Endothelial cell of umbilical vein (primary cell): Measurements from ENCODE around the gene ROBO4. TPM values are rescaled to one million over a fixed set of nuclear protein-coding genes. Genes with fewer than 3 reads are reported as not detected.

Experiments used
- BruUV-seq: library from RNA; stranded (reverse); fragments of 400-500 nt; replicated peaks from 2 replicates; lab custom pipeline; 2021; lab: Mats Ljungman, UMichigan
- CTCF ChIA-PET: fragments of 300-600, 350-600 bp; sonication (Branson Sonifier 250); formaldehyde crosslinking; loops from one replicate; lab custom pipeline; 2021; ENCODE audit warnings: antibody characterized with exemption, inconsistent platforms; lab: Charles Lee
- POLR2A ChIA-PET: fragments of 300-600, 350-600 bp; sonication (Branson Sonifier 250); formaldehyde crosslinking; loops from one replicate; lab custom pipeline; 2021; ENCODE audit warnings: antibody characterized with exemption, inconsistent platforms; lab: Charles Lee
- DNase-seq: peaks from one replicate; pipeline ENCODE4 v3.0.0-alpha.2; 2011; ENCODE audit warnings: low read depth, low spot score
- FAIRE-seq: peaks from 2 replicates; lab custom pipeline; 2011; peaks lifted over from hg19 to GRCh38; lab: Jason Lieb, UNC
- H2AFZ ChIP-seq: 2 replicates; pipeline ENCODE4 v1.6.0; 2012; ENCODE audit warnings: low read depth, low read length, control low read depth, inconsistent platforms
- H3K27ac ChIP-seq: 2 replicates; pipeline ENCODE4 v1.5.1; 2011; ENCODE audit warnings: low read depth, mild to moderate bottlenecking, control low read depth, low read length, moderate library complexity; ENCODE audit not compliant: insufficient read depth
- H3K27me3 ChIP-seq, 2 experiments: 2 replicates each; pipeline versions ENCODE4 v1.6.0 to v1.6.1; 2011; ENCODE audit warnings: low read length in 2 of 2, mixed read lengths in 1 of 2; ENCODE audit not compliant: control insufficient read depth in 2 of 2, insufficient read depth in 2 of 2
- H3K36me3 ChIP-seq, 2 experiments: 2 replicates in 1 of 2; 3 replicates in 1 of 2; pipeline ENCODE4 v1.5.1; 2011; ENCODE audit warnings: low read length in 2 of 2, mild to moderate bottlenecking in 1 of 2, moderate library complexity in 1 of 2; ENCODE audit not compliant: control insufficient read depth in 2 of 2, insufficient read depth in 2 of 2; ENCODE audit errors: extremely low read depth in 1 of 2
- H3K4me1 ChIP-seq: 3 replicates; pipeline ENCODE4 v1.5.1; 2011; ENCODE audit warnings: mild to moderate bottlenecking, low read length; ENCODE audit not compliant: control insufficient read depth, insufficient read depth; ENCODE audit errors: extremely low read depth
- H3K4me2 ChIP-seq: 2 replicates; pipeline ENCODE4 v1.6.1; 2011; ENCODE audit warnings: low read length, control low read depth, mixed read lengths; ENCODE audit not compliant: insufficient read depth
- H3K4me3 ChIP-seq, 3 experiments: fragments of 200-600 bp in 1 of 3; sonication (generic), shearing (Covaris generic) in 1 of 3; replicated peaks in 1 of 3; 2 replicates each; pipeline ENCODE4 v1.5.1; 2011 to 2016; ENCODE audit warnings: control low read depth in 3 of 3, low read length in 3 of 3, mild to moderate bottlenecking in 2 of 3, inconsistent platforms in 1 of 3, low read depth in 1 of 3, moderate library complexity in 1 of 3; ENCODE audit not compliant: insufficient read depth in 1 of 3
- H3K79me2 ChIP-seq: 2 replicates; pipeline ENCODE4 v1.6.0; 2012; ENCODE audit warnings: low read length, inconsistent platforms; ENCODE audit not compliant: control insufficient read depth, insufficient read depth
- H3K9ac ChIP-seq: replicated peaks from 2 replicates; pipeline ENCODE3; 2011; ENCODE audit warnings: low read length, control low read depth; ENCODE audit not compliant: insufficient read depth; ENCODE audit errors: extremely low read depth
- H3K9me1 ChIP-seq: replicated peaks from 3 replicates; pipeline ENCODE4 v1.6.0; 2011; ENCODE audit warnings: mild to moderate bottlenecking, low read length; ENCODE audit not compliant: control insufficient read depth, insufficient read depth; ENCODE audit errors: extremely low read depth
- H3K9me3 ChIP-seq: replicated peaks from 2 replicates; pipeline ENCODE4 v1.5.1; 2012; ENCODE audit warnings: low read length, inconsistent platforms; ENCODE audit not compliant: control insufficient read depth, insufficient read depth
- H4K20me1 ChIP-seq: replicated peaks from 2 replicates; pipeline ENCODE3; 2011; ENCODE audit warnings: mild to moderate bottlenecking, low read length; ENCODE audit not compliant: control insufficient read depth, insufficient read depth; ENCODE audit errors: extremely low read depth
- CTCF ChIP-seq, 2 donors: IDR thresholded peaks; 1 replicate in 1 of 2; 2 replicates in 1 of 2; pipeline ENCODE4 v1.5.1; 2011; ENCODE audit warnings: low read length in 2 of 2, mild to moderate bottlenecking in 2 of 2, moderate library complexity in 2 of 2, control low read depth in 1 of 2, inconsistent platforms in 1 of 2, low read depth in 1 of 2; ENCODE audit not compliant: insufficient read depth in 1 of 2; ENCODE audit errors: extremely low read depth in 1 of 2
- EZH2 ChIP-seq: IDR thresholded peaks from 2 replicates; pipeline ENCODE4 v1.6.1; 2012; ENCODE audit warnings: borderline replicate concordance, low read depth, mild to moderate bottlenecking, moderate library complexity, low read length, inconsistent platforms; ENCODE audit not compliant: severe bottlenecking
- FOS ChIP-seq: IDR thresholded peaks from 2 replicates; pipeline ENCODE4 v1.6.1; 2011; ENCODE audit warnings: mild to moderate bottlenecking, low read length, moderate library complexity, borderline replicate concordance; ENCODE audit not compliant: insufficient read depth
- GATA2 ChIP-seq: IDR thresholded peaks from 2 replicates; pipeline ENCODE4 v1.7.0; 2011; ENCODE audit warnings: low read depth, mild to moderate bottlenecking, moderate library complexity, mixed read lengths, low read length; ENCODE audit not compliant: insufficient read length, insufficient read depth
- JUN ChIP-seq: IDR thresholded peaks from 2 replicates; pipeline ENCODE4 v1.6.1; 2011; ENCODE audit warnings: borderline replicate concordance, low read depth; ENCODE audit not compliant: insufficient read length, insufficient read depth
- MAX ChIP-seq: IDR thresholded peaks from 2 replicates; pipeline ENCODE4 v1.6.1; 2011; ENCODE audit not compliant: insufficient read depth, insufficient read length
- MYC ChIP-seq: IDR thresholded peaks from one replicate; pipeline ENCODE4 v1.6.1; 2011; ENCODE audit warnings: mild to moderate bottlenecking, low read depth, low read length
- POLR2A ChIP-seq: IDR thresholded peaks from 2 replicates; pipeline ENCODE4 v1.6.1; 2012; ENCODE audit warnings: low read depth, mild to moderate bottlenecking, control low read depth, low read length
- POLR2AphosphoS5 ChIP-seq: IDR thresholded peaks from 2 replicates; pipeline ENCODE4 v1.6.1; 2012; ENCODE audit warnings: low read depth, mild to moderate bottlenecking, control low read depth, low read length, moderate library complexity; ENCODE audit not compliant: insufficient read depth
- dilution Hi-C: fragments of 300-500 bp; cut with MboI; formaldehyde crosslinking; loops from one replicate; pipeline ENCODE4 v1.15.0; 2019; ENCODE audit warnings: low sequenced_read_pairs; ENCODE audit not compliant: extremely low pct_ligation_motif_present
- intact Hi-C: fragments of 100-400 bp; cut with micrococcal nuclease; formaldehyde crosslinking; loops from one replicate; pipeline ENCODE4 v1.10.0; 2022
- polyA plus RNA-seq, 4 experiments: library from polyadenylated mRNA; depleted of rRNA in 3 of 4; stranded (reverse) in 3 of 4; unstranded in 1 of 4; fragments of >200 nt; gene quantifications; 2 replicates each; pipeline versions ENCODE4 v1.2.1 to v1.2.3, GENCODE V29; 2011 to 2012; ENCODE audit warnings: missing spikeins in 1 of 4
- total RNA-seq: library from RNA; stranded (reverse); gene quantifications from 2 replicates; pipeline ENCODE4 v1.2.3, GENCODE V29; 2021

The ROBO4 gene
- total and polyA plus RNA-seq, 2 donors (not counting 3 experiments of a cell fraction or from before 2014, with no cell fraction given) = 260 to 474 TPM

DNA sequence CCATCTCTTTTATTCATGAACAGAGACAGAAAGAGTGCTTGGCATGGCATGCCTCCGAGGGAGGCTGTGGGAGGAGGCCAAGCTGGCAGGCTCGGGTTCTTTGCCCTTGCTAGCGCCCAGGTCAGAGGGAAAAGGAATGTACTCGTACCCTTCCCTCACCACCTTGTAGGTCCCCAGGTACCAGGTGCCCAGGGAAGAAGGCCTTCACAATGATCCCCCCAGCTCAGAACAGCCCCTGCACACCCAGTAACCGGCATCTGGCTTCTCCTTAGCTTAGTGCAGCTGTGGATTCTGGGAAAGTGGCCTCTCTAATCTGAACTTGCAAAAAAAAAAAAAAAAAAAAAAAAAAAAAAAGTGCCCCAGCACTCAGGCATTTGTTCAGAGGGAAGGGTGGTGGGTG is 22.7 kb upstream of the ROBO4 start:
- Histone ChIP-seq H4K20me1 (no peaks in the 10 kb centered on the region), H2AFZ (peak overlapping the region; percentile 86), H3K9ac (peak overlapping the region; percentile 57), H3K36me3 (no peaks in the 10 kb centered on the region), H3K9me3 (no peaks in the 10 kb centered on the region), H3K9me1 (no peaks in the 10 kb centered on the region), H3K27ac (peak overlapping the region; percentile 22), H3K79me2 (no peaks in the 10 kb centered on the region), H3K4me1 (peaks cover 14% of the 10 kb centered on the region), H3K27me3 (no peaks in the 10 kb centered on the region), H3K4me3 (peak overlapping the region in 1 of 3 experiments; percentile 31), H3K4me2 (peak overlapping the region; percentile 54)
- ChIA-PET CTCF (interaction anchor here (0.6 to 3.3 kb wide), 15 partner anchors 8 to 425 kb away, joined by 3 to 38 read pairs (median 4); partner anchors contain the start of genes CCDC15 and ROBO4), POLR2A (interaction anchor here (0.9 to 1.5 kb wide), 4 partner anchors 22 to 40 kb away, joined by 3 to 6 read pairs (median 4); no protein-coding TSS in a partner anchor)
- TSS peak; percentile 30 for BruUV-seq
- FAIRE-seq (no peak), DNase-seq (no peak)
- TF ChIP-seq POLR2A (no peak), POLR2AphosphoS5 (no peak)
- dilution Hi-C loops (no loop called here), intact Hi-C loops (loop anchor here (1.0 to 2.0 kb wide), 3 partner anchors 21 to 44 kb away; partner anchors contain the start of gene CCDC15)

GRCh38 chr11:124919898-124920297 is 22.2 kb upstream of the ROBO4 start:
- Histone ChIP-seq H3K4me3 (no peak overlapping the region), H2AFZ (no peak overlapping the region), H4K20me1 (no peaks in the 10 kb centered on the region), H3K27ac (no peak overlapping the region), H3K4me1 (peaks cover 19% of the 10 kb centered on the region), H3K36me3 (no peaks in the 10 kb centered on the region), H3K9me3 (no peaks in the 10 kb centered on the region), H3K27me3 (no peaks in the 10 kb centered on the region), H3K9ac (no peak overlapping the region), H3K79me2 (no peaks in the 10 kb centered on the region), H3K9me1 (no peaks in the 10 kb centered on the region), H3K4me2 (no peak overlapping the region)
- DNase-seq (no peak), FAIRE-seq (no peak)
- dilution Hi-C loops (no loop called here), intact Hi-C loops (loop anchor here (1.0 to 2.0 kb wide), 3 partner anchors 21 to 44 kb away; partner anchors contain the start of gene CCDC15)
- TF ChIP-seq EZH2 (no peak), CTCF (IDR thresholded peaks at IDR 0.05; ENCODE audit: extremely low read depth in 1 of 2, insufficient read depth in 1 of 2, low read depth in 1 of 2, low read length in 2 of 2) (no peak), GATA2 (no peak), POLR2AphosphoS5 (no peak), MAX (no peak), MYC (no peak), POLR2A (no peak), FOS (no peak), JUN (no peak)
- no TSS peak for BruUV-seq
- POLR2A ChIA-PET = interaction anchor here (0.9 to 1.5 kb wide), 3 partner anchors 21 to 40 kb away, joined by 4 to 6 read pairs (median 4); no protein-coding TSS in a partner anchor
- CTCF ChIA-PET = interaction anchor here (0.9 to 3.3 kb wide), 11 partner anchors 8 to 163 kb away, joined by 3 to 38 read pairs (median 3); partner anchors contain the start of genes CCDC15 and ROBO4
